PFSK-1 (cell line): ENCODE measurements around the gene CYBRD1.

Experiments used
- FOXP2 ChIP-seq: optimal IDR thresholded peaks from 2 replicates; pipeline ENCODE3; 2011; ENCODE audit warnings: borderline replicate concordance, control low read depth, inconsistent platforms; ENCODE audit not compliant: insufficient read depth; ENCODE audit errors: extremely low read length, extremely low read depth
- POLR2AphosphoS5 ChIP-seq: IDR thresholded peaks from 2 replicates; pipeline ENCODE4 v1.6.1; 2012; ENCODE audit warnings: low read depth, mild to moderate bottlenecking, control low read depth, low read length, moderate library complexity
- REST ChIP-seq, 2 experiments: IDR thresholded peaks; 2 replicates each; pipeline versions ENCODE4 v1.6.1 to v1.8.0; 2011 to 2012; ENCODE audit warnings: low read depth in 2 of 2, low read length in 2 of 2, control low read depth in 1 of 2, inconsistent platforms in 1 of 2, mild to moderate bottlenecking in 1 of 2, moderate library complexity in 1 of 2; ENCODE audit not compliant: insufficient read depth in 1 of 2
- SIN3A ChIP-seq: IDR thresholded peaks from 2 replicates; pipeline ENCODE4 v1.6.1; 2012; ENCODE audit warnings: mild to moderate bottlenecking, low read length, moderate library complexity, borderline replicate concordance; ENCODE audit not compliant: insufficient read depth
- TAF1 ChIP-seq: IDR thresholded peaks from 2 replicates; pipeline ENCODE4 v1.6.1; 2012; ENCODE audit warnings: low read length, control low read depth, borderline replicate concordance; ENCODE audit not compliant: insufficient read depth

CYBRD1 gene

GRCh38 chr2:171505374-171505773 is 16.9 kb upstream of the CYBRD1 start:
- TF ChIP-seq POLR2AphosphoS5 (no peak), FOXP2 (no peak), TAF1 (no peak), REST (IDR thresholded peaks at IDR 0.05; ENCODE audit: insufficient read depth in 1 of 2, low read depth in 2 of 2, low read length in 2 of 2) (no peak), SIN3A (no peak)

- TF ChIP-seq SIN3A (no peak), TAF1 (no peak), FOXP2 (no peak), POLR2AphosphoS5 (no peak), REST (IDR thresholded peaks at IDR 0.05; ENCODE audit: insufficient read depth in 1 of 2, low read depth in 2 of 2, low read length in 2 of 2) (no peak)
These were observed 12.1 kb upstream of the CYBRD1 start for GRCh38 chr2:171509945-171510731.

GRCh38 chr2:171512014-171512413 is 10.3 kb upstream of the CYBRD1 start:
- no peak for TF ChIP-seq POLR2AphosphoS5
- no peak for TF ChIP-seq REST (IDR thresholded peaks at IDR 0.05; ENCODE audit: insufficient read depth in 1 of 2, low read depth in 2 of 2, low read length in 2 of 2)
- no peak for TF ChIP-seq TAF1
- no peak for TF ChIP-seq SIN3A
- no peak for TF ChIP-seq FOXP2

DNA sequence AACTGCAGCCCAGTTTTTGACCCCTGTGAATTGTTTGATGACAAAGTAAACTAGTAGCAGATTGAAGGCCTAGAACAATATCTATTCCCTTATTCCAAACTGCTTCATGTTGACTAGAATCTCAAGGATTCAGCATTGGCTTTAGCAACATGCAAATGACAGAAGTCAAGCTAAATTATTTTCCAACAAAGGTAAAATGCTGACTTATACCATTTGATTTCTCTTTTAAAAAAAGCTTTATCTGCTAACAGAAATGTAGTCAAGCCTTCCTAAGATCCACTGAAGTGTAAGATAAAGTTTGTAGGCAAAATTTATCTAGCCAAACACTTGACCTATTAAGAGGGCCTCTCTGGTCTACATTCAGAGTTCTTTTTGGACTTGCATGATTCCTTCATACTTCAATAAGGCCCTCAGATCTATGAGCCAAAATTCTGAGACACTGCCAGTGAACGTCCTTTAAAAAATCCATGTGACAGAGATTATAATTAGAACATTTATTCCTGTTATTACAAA is 9.5 kb upstream of the CYBRD1 start:
- TF ChIP-seq FOXP2 (no peak), POLR2AphosphoS5 (no peak), REST (IDR thresholded peaks at IDR 0.05; ENCODE audit: insufficient read depth in 1 of 2, low read depth in 2 of 2, low read length in 2 of 2) (no peak), TAF1 (no peak), SIN3A (no peak)
